Kidney (tissue), 14 donors: ENCODE results near the gene NCOA3. TPM values are rescaled to one million over a fixed set of nuclear protein-coding genes. Genes with fewer than 3 reads are reported as not detected.
A peak's percentile ranks its signal among the peaks of the same experiment; 100 is the strongest.

Source experiments
- DNase-seq, 5 donors: peaks; one replicate each; pipeline ENCODE4 v3.0.0-alpha.2; 2013 to 2020
- FAIRE-seq: peaks from 2 replicates; lab custom pipeline; 2012; peaks lifted over from hg19 to GRCh38; lab: Jason Lieb, UNC
- H3K27ac ChIP-seq, 2 donors: one replicate each; pipeline ENCODE4 v1.7.0; 2013; ENCODE audit warnings: low read depth in 2 of 2, low read length in 2 of 2, inconsistent platforms in 1 of 2
- H3K27me3 ChIP-seq: one replicate; pipeline ENCODE4 v1.7.1; 2013; ENCODE audit warnings: low read length, inconsistent platforms; ENCODE audit not compliant: control insufficient read depth, insufficient read depth
- H3K36me3 ChIP-seq, 3 donors: one replicate each; pipeline versions ENCODE4 v1.7.0 to v1.7.1; 2013; ENCODE audit warnings: low read length in 3 of 3, control low read depth in 1 of 3, inconsistent platforms in 1 of 3; ENCODE audit not compliant: insufficient read depth in 3 of 3, control insufficient read depth in 2 of 3
- H3K4me1 ChIP-seq, 3 donors: one replicate each; pipeline versions ENCODE4 v1.7.0 to v1.7.1; 2013; ENCODE audit warnings: low read length in 3 of 3, inconsistent platforms in 1 of 3, low read depth in 1 of 3; ENCODE audit not compliant: control insufficient read depth in 2 of 3, insufficient read depth in 2 of 3
- H3K4me3 ChIP-seq, 3 donors: one replicate each; pipeline versions ENCODE4 v1.7.0 to v1.8.1; 2013; ENCODE audit warnings: low read length in 3 of 3, control low read depth in 1 of 3, inconsistent platforms in 1 of 3
- H3K9ac ChIP-seq, 3 donors: one replicate each; pipeline versions ENCODE4 v1.7.0 to v1.7.1; 2013; ENCODE audit warnings: low read length in 3 of 3, control low read depth in 1 of 3, inconsistent platforms in 1 of 3
- H3K9me3 ChIP-seq, 3 donors: one replicate each; pipeline versions ENCODE4 v1.7.0 to v1.7.1; 2013; ENCODE audit warnings: low read length in 3 of 3, control low read depth in 1 of 3, inconsistent platforms in 1 of 3; ENCODE audit not compliant: control insufficient read depth in 2 of 3, insufficient read depth in 1 of 3
- intact Hi-C: fragments of 100-400 bp; cut with DNase I; formaldehyde crosslinking; loops from one replicate; pipeline ENCODE4 v1.11.1; 2022
- polyA plus RNA-seq: library from polyadenylated mRNA; stranded (reverse); fragments of 350-450 nt; fragmentation: Illumina TruSeq; extraction: RNeasy Lipid Tissue Mini Kit (QIAGEN cat#74804); gene quantifications from one replicate; pipeline ENCODE4 v1.2.3, GENCODE V29; 2014; ENCODE audit warnings: low read depth, low replicate concordance; ENCODE audit not compliant: insufficient read depth
- total RNA-seq: library from RNA; stranded (reverse); fragmentation: NEBNext Ultra II Directional; extraction: Animal tissue kit (Norgen Biotek cat#: 25700); gene quantifications from one replicate; pipeline ENCODE4 v1.2.1, GENCODE V29; 2021
- TF ChIP-seq, protein P1 (sequence below): IDR thresholded peaks from 3 replicates; pipeline ENCODE4 v1.5.1; 2012; ENCODE audit warnings: mild to moderate bottlenecking, moderate library complexity, borderline replicate concordance; ENCODE audit not compliant: insufficient read depth; ENCODE audit errors: extremely low read depth
- donor health status: control.
- donor health status: control.
- donor health status: control.
- donor health status: control.
- donor health status: control.
- donor health status: DM: yes; HTN: yes; CAD: no.
- donor health status: Normal renal cell carcinoma (clear cell type).

NCOA3 gene
- total and polyA plus RNA-seq, 2 donors from 2014 or later = 4.9 to 38.8 TPM

- intact Hi-C loops = no loop called here
- no peak for DNase-seq
- no peak overlapping the region for H3K27ac ChIP-seq
- no peaks in the 10 kb centered on the region for H3K9me3 ChIP-seq
- no peak for FAIRE-seq
- H3K36me3 ChIP-seq = no peaks in the 10 kb centered on the region
- no peak overlapping the region for H3K9ac ChIP-seq
- no peaks in the 10 kb centered on the region for H3K4me1 ChIP-seq
- TF ChIP-seq, protein P1, sequence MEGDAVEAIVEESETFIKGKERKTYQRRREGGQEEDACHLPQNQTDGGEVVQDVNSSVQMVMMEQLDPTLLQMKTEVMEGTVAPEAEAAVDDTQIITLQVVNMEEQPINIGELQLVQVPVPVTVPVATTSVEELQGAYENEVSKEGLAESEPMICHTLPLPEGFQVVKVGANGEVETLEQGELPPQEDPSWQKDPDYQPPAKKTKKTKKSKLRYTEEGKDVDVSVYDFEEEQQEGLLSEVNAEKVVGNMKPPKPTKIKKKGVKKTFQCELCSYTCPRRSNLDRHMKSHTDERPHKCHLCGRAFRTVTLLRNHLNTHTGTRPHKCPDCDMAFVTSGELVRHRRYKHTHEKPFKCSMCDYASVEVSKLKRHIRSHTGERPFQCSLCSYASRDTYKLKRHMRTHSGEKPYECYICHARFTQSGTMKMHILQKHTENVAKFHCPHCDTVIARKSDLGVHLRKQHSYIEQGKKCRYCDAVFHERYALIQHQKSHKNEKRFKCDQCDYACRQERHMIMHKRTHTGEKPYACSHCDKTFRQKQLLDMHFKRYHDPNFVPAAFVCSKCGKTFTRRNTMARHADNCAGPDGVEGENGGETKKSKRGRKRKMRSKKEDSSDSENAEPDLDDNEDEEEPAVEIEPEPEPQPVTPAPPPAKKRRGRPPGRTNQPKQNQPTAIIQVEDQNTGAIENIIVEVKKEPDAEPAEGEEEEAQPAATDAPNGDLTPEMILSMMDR = no peak
- no peaks in the 10 kb centered on the region for H3K27me3 ChIP-seq
- H3K4me3 ChIP-seq = no peak overlapping the region
Measured at GRCh38 chr20:47466213-47466612, 35.5 kb upstream of the NCOA3 start.

GRCh38 chr20:47466704-47467459 is 34.8 kb upstream of the NCOA3 start:
- DNase-seq (peak in 4 of 5 donors; percentile 58 to 83 (median 77)), FAIRE-seq (no peak)
- Histone ChIP-seq H3K4me1 (no peaks in the 10 kb centered on the region), H3K27me3 (no peaks in the 10 kb centered on the region), H3K36me3 (no peaks in the 10 kb centered on the region), H3K27ac (no peak overlapping the region), H3K9ac (no peak overlapping the region), H3K9me3 (no peaks in the 10 kb centered on the region), H3K4me3 (no peak overlapping the region)
- TF ChIP-seq, protein P1 = no peak
- intact Hi-C loops = no loop called here

DNA sequence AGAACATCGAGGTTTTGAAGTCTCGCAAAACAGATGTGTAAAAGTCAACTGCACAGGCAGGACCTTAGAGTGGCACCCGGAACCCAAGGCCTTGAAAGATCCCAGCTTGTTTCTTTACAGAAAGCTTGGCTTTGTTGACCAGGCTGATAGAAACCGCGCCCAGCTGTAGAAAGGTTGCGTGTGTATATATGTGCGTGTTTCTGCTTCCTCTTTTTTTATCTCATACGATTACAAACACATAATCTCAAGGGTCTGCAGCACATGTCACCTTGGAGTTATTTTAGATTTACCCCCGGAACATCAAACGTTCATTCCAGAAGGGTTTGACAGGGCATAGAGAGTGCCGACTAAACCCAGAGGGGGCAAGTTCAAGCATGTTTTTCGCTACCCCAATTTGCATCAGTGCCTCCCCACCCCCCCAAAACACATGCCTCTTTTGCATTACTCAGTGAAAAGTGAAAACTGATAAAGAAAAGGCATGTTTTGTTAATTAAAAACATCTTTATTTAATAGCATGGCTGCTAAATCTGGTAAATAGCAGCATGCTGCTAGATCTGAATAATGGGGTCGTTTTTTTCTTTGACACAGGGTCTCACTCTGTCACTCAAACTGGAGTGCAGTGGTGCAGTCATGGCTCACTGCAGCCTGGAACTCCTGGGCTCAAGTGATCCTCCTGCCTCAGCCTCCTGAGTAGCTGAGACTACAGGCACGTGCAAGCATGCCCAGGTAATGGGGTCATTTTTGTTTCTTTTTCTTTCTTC is 33.2 kb upstream of the NCOA3 start:
- H3K4me1 ChIP-seq = no peaks in the 10 kb centered on the region
- intact Hi-C loops = no loop called here
- DNase-seq = no peak
- no peaks in the 10 kb centered on the region for H3K9me3 ChIP-seq
- FAIRE-seq = no peak
- no peak overlapping the region for H3K9ac ChIP-seq
- no peak overlapping the region for H3K27ac ChIP-seq
- H3K36me3 ChIP-seq = no peaks in the 10 kb centered on the region
- no peaks in the 10 kb centered on the region for H3K27me3 ChIP-seq
- no peak overlapping the region for H3K4me3 ChIP-seq
- TF ChIP-seq, protein P1 = no peak
